Melanocyte of skin (primary cell): ENCODE data around the gene PTPN21. TPM values are rescaled to one million over a fixed set of nuclear protein-coding genes. Genes with fewer than 3 reads are reported as not detected.

Experiments
- small RNA-seq, 2 donors: library from RNA; depleted of rRNA; stranded (forward); fragments of <200 nt; gene quantifications; one replicate each; pipeline ENCODE3, GENCODE V24; 2012
- total RNA-seq, 2 donors: library from RNA; depleted of rRNA; stranded (reverse); fragments of >200 nt; gene quantifications; 2 replicates each; pipeline ENCODE4 v1.2.3, GENCODE V29; 2012

Gene PTPN21
- 1 to 10 TPM; 4.3 to 6.5 TPM for total RNA-seq

DNA sequence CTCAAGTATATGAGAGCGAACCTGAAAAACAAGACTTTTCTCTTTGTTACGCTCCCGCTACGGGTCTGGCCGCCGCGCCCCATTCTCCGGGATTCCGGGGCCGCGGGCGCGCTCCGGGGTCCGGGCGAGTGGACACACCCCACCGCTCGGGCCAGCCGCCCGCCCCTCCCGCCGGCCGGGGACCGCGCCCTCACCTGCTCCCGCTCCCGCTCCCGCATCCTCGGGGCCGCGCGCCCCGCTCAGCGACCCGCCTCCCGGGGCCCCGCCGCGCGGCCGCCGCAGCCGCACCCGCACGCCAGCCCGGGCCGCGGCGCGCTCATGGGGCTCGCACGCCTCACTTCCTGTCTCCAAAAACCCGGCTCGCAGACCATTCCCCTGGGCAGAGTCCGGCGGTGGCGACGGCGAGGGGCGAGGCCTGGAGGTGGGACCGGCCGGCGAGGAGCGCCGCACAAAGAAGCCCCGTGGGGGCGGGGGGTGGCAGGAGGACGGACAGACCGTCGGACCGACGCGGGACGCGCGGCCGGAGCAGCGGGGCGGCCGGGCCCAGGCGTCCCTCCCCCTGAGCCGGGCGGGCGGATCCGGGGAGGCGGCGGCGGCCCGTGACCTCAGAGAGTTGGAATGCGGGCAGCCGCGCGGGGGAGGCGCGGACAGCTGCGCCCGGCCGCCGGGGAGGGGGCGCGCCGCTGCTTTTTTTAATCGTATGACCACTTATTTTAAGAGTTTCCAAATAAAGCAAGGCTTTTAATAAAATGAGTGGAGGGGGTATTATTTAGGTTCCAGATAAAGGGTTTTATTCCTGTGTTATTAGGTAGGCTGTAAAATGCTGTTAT lies at the start of gene PTPN21:
PTPN21 (minus strand) TSS at position 551 of the 830 bp plus-strand sequence. CDS start 4,590 bp downstream, outside the sequence.

DNA sequence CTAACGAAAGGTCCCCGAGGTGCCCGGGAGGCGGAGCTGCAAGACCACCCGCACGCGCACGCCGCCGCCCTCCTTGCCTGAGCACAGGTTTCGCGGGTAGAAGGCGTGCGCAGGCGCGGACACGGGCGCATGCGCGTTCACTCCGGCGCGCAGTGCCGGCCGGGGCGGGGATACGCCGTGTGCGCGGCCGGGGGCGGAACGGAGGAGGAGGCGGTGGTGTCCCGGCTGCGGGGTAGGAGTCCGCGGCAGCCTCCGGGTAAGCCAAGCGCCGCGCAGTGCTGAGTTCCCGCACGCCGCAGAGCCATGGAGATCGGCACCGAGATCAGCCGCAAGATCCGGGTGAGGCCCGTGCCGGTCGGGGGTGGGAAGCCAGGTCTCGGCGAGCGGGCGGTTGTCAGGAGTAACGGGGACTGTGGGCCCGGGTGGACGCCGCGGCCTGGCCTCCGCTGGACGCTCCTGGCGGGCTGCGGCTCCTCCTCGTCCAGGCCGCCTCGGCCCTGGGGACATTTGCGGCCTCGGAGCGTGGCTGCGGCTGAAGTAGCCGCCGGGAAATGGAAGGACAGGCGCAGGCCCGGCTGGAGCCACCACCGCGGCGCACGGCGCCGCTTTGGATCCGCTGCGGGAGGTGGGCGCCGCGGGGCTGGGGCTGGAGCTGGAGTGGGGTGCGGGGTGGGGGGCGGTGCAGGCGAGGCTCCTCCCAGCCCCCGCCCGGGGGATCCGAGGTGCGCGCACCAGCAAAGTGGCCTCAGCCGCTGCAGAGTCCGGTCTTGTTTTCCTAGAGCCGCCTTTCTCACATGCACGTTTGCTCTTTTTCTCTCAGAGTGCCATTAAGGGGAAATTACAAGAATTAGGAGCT lies 8.3 kb upstream of the PTPN21 start, which contains the start of gene ZC3H14:
ZC3H14 (plus strand) TSS at position 207 of the 856 bp plus-strand sequence; CDS start at position 304, 97 bp downstream.

Small RNA genes within 50 kb of the gene (small RNA-seq; reads per million reads assigned to genes)
- gene RNU4-22P, result 0 reads per million in 2 donors

Other genes with a start within 250 kb of the PTPN21 start
- not detected for gene KCNK10, start 231.7 kb downstream of the PTPN21 start, total RNA-seq
- gene SPATA7, start 169.3 kb downstream of the PTPN21 start, total RNA-seq, result 10 to 100 TPM in 1 of 2 donors, 1 to 10 TPM in 1; 8.0 to 12.0 TPM
- gene ZC3H14, start 8.0 kb upstream of the PTPN21 start, total RNA-seq, result 10 to 100 TPM; 53.7 to 67.9 TPM
- gene EML5, start 237.9 kb upstream of the PTPN21 start, total RNA-seq, result under 1 TPM; under 0.01 to 0.69 TPM